HL-60 (cell line): ENCODE data around the gene CLEC10A.
A peak's percentile ranks its signal among the peaks of the same experiment; 100 is the strongest.

Experiments used
- DNase-seq, 2 experiments: peaks; one replicate each; pipeline ENCODE4 v3.0.0-alpha.2; 2010 to 2020; ENCODE audit warnings: low read depth in 1 of 2, low spot score in 1 of 2
- H3K27ac ChIP-seq: fragments of 250-450 bp; sonication (Bioruptor Pico); replicated peaks from 2 replicates; pipeline ENCODE4 v1.5.1; 2020; ENCODE audit warnings: mild to moderate bottlenecking, moderate library complexity
- H3K27me3 ChIP-seq: fragments of 250-450 bp; sonication (Bioruptor Pico); 2 replicates; pipeline ENCODE4 v1.5.1; 2021; ENCODE audit warnings: mild to moderate bottlenecking, moderate library complexity; ENCODE audit not compliant: insufficient read depth, poor library complexity, severe bottlenecking
- H3K4me3 ChIP-seq: replicated peaks from 2 replicates; pipeline ENCODE4 v1.5.1; 2011; ENCODE audit warnings: mild to moderate bottlenecking, control low read depth, low read length; ENCODE audit not compliant: insufficient read depth
- GABPA ChIP-seq: IDR thresholded peaks from 2 replicates; pipeline ENCODE4 v1.6.1; 2012; ENCODE audit warnings: low read depth
- POLR2AphosphoS5 ChIP-seq: IDR thresholded peaks from 2 replicates; pipeline ENCODE4 v1.6.1; 2012; ENCODE audit warnings: low read depth
- SPI1 ChIP-seq: IDR thresholded peaks from 2 replicates; pipeline ENCODE4 v1.6.1; 2012; ENCODE audit warnings: low read depth, mild to moderate bottlenecking, borderline replicate concordance
- TF ChIP-seq, protein P1 (sequence below): IDR thresholded peaks from 2 replicates; pipeline ENCODE4 v1.6.1; 2012; ENCODE audit warnings: low read depth; ENCODE audit not compliant: insufficient replicate concordance
- TF ChIP-seq, protein P2 (sequence below): IDR thresholded peaks from one replicate; pipeline ENCODE4 v1.5.1; 2011; ENCODE audit warnings: low read length, control low read depth, inconsistent platforms; ENCODE audit not compliant: insufficient read depth

Gene CLEC10A

DNA sequence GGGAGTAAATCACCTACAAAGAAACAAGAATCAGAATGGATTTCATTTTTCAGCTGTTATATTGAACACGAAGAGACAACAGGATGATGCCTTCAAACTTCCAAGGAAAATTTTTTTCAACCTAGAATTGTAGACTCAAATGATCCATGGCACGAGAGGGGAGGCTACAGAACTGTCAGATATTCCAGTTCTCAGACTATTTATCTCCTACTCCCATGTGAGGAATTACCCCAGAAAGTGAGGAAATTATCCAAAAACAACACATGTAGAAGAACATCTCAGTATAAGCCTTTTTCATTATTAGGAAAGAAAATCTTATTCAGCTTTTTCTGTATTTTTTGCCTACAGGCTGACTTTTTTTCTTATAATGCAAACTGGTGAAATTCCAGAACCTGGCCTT is 40.1 kb upstream of the CLEC10A start:
- no peaks in the 10 kb centered on the region for H3K27me3 ChIP-seq
- TF ChIP-seq, protein P1, sequence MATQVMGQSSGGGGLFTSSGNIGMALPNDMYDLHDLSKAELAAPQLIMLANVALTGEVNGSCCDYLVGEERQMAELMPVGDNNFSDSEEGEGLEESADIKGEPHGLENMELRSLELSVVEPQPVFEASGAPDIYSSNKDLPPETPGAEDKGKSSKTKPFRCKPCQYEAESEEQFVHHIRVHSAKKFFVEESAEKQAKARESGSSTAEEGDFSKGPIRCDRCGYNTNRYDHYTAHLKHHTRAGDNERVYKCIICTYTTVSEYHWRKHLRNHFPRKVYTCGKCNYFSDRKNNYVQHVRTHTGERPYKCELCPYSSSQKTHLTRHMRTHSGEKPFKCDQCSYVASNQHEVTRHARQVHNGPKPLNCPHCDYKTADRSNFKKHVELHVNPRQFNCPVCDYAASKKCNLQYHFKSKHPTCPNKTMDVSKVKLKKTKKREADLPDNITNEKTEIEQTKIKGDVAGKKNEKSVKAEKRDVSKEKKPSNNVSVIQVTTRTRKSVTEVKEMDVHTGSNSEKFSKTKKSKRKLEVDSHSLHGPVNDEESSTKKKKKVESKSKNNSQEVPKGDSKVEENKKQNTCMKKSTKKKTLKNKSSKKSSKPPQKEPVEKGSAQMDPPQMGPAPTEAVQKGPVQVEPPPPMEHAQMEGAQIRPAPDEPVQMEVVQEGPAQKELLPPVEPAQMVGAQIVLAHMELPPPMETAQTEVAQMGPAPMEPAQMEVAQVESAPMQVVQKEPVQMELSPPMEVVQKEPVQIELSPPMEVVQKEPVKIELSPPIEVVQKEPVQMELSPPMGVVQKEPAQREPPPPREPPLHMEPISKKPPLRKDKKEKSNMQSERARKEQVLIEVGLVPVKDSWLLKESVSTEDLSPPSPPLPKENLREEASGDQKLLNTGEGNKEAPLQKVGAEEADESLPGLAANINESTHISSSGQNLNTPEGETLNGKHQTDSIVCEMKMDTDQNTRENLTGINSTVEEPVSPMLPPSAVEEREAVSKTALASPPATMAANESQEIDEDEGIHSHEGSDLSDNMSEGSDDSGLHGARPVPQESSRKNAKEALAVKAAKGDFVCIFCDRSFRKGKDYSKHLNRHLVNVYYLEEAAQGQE, result no peak
- TF ChIP-seq, protein P2, sequence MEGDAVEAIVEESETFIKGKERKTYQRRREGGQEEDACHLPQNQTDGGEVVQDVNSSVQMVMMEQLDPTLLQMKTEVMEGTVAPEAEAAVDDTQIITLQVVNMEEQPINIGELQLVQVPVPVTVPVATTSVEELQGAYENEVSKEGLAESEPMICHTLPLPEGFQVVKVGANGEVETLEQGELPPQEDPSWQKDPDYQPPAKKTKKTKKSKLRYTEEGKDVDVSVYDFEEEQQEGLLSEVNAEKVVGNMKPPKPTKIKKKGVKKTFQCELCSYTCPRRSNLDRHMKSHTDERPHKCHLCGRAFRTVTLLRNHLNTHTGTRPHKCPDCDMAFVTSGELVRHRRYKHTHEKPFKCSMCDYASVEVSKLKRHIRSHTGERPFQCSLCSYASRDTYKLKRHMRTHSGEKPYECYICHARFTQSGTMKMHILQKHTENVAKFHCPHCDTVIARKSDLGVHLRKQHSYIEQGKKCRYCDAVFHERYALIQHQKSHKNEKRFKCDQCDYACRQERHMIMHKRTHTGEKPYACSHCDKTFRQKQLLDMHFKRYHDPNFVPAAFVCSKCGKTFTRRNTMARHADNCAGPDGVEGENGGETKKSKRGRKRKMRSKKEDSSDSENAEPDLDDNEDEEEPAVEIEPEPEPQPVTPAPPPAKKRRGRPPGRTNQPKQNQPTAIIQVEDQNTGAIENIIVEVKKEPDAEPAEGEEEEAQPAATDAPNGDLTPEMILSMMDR, result no peak
- TF ChIP-seq GABPA (no peak), POLR2AphosphoS5 (no peak), SPI1 (no peak)
- DNase-seq, result no peak
- H3K27ac ChIP-seq, result no peak overlapping the region
- H3K4me3 ChIP-seq, result no peak overlapping the region

DNA sequence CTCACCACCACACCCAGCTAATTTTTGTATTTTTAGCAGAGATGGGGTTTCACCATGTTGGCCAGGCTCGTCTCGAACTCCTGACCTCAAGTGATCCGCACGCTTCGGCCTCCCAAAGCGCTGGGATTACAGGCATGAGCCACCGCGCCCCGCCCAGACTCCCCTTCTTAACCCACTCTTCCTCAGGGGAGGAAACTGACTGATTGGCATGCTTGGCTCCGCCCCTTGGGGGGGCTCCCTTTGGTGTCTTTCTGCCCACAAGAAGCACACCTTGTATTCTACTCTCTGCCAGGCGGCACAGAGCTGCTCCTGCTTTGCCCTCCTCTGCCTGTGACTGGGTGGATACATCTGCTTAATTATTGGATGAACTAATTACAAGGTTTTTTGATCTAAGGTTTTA is 39.3 kb upstream of the CLEC10A start:
- DNase-seq, result no peak

DNA sequence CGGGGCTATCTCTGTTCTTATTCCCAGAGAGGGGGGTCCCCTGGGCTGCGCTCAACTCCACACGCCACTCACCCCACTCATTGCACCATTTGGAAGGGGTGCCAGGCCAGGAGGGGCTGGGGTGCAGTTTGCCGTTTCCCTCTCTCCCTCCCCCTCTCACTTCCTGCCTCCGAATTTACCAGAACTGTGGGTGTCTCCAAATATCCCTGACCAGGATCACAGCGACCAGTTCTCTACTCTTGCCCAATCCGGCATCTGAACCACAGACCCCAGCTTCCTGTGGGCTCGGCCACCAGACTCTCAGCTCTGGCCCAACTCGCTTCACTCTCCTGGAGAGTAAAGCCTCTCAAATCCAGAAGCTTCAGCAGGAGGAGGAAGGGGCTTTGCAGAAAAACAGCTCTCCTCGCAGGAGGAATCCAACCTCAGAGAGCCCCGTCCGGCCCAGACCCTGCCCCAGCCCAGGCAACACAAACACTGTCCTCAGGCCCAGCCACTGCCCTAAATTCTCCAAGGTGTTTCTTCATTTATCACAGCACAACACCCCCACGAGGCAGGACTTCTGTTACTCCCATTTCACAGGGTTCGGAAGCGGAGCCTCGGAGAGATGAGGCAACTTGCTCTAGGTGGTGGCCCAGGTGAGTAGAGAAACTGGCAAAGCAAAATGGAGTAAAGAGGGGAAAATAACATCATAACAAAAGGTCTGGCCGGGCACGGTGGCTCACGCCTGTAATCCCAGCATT is 35.0 kb upstream of the CLEC10A start:
- peak overlapping the region; percentile 55 for H3K27ac ChIP-seq
- peak; percentile 64 to 82 for DNase-seq
- TF ChIP-seq SPI1, result no peak
- TF ChIP-seq, protein P2, result no peak
- TF ChIP-seq POLR2AphosphoS5, result no peak
- no peak for TF ChIP-seq GABPA
- TF ChIP-seq, protein P1, result no peak
- no peaks in the 10 kb centered on the region for H3K27me3 ChIP-seq
- H3K4me3 ChIP-seq, result no peak overlapping the region

More for the DNA sequence above, 39.3 kb upstream of the CLEC10A start:
- TF ChIP-seq SPI1, result no peak
- no peak for TF ChIP-seq POLR2AphosphoS5
- TF ChIP-seq, protein P1, result no peak
- TF ChIP-seq, protein P2, result no peak
- no peak for TF ChIP-seq GABPA
- Histone ChIP-seq H3K27ac (no peak overlapping the region), H3K27me3 (no peaks in the 10 kb centered on the region), H3K4me3 (no peak overlapping the region)
